Endothelial cell of umbilical vein (primary cell): ENCODE data around the gene SRPX2. TPM values are rescaled to one million over a fixed set of nuclear protein-coding genes. Genes with fewer than 3 reads are reported as not detected.

ENCODE experiments used
- BruUV-seq: library from RNA; stranded (reverse); fragments of 400-500 nt; replicated peaks from 2 replicates; lab custom pipeline; 2021; lab: Mats Ljungman, UMichigan
- CTCF ChIA-PET: fragments of 300-600, 350-600 bp; sonication (Branson Sonifier 250); formaldehyde crosslinking; loops from one replicate; lab custom pipeline; 2021; ENCODE audit warnings: antibody characterized with exemption, inconsistent platforms; lab: Charles Lee
- POLR2A ChIA-PET: fragments of 300-600, 350-600 bp; sonication (Branson Sonifier 250); formaldehyde crosslinking; loops from one replicate; lab custom pipeline; 2021; ENCODE audit warnings: antibody characterized with exemption, inconsistent platforms; lab: Charles Lee
- DNase-seq: peaks from one replicate; pipeline ENCODE4 v3.0.0-alpha.2; 2011; ENCODE audit warnings: low read depth, low spot score
- FAIRE-seq: peaks from 2 replicates; lab custom pipeline; 2011; peaks lifted over from hg19 to GRCh38; lab: Jason Lieb, UNC
- H2AFZ ChIP-seq: 2 replicates; pipeline ENCODE4 v1.6.0; 2012; ENCODE audit warnings: low read depth, low read length, control low read depth, inconsistent platforms
- H3K27ac ChIP-seq: 2 replicates; pipeline ENCODE4 v1.5.1; 2011; ENCODE audit warnings: low read depth, mild to moderate bottlenecking, control low read depth, low read length, moderate library complexity; ENCODE audit not compliant: insufficient read depth
- H3K27me3 ChIP-seq, 2 experiments: 2 replicates each; pipeline versions ENCODE4 v1.6.0 to v1.6.1; 2011; ENCODE audit warnings: low read length in 2 of 2, mixed read lengths in 1 of 2; ENCODE audit not compliant: control insufficient read depth in 2 of 2, insufficient read depth in 2 of 2
- H3K36me3 ChIP-seq, 2 experiments: 2 replicates in 1 of 2; 3 replicates in 1 of 2; pipeline ENCODE4 v1.5.1; 2011; ENCODE audit warnings: low read length in 2 of 2, mild to moderate bottlenecking in 1 of 2, moderate library complexity in 1 of 2; ENCODE audit not compliant: control insufficient read depth in 2 of 2, insufficient read depth in 2 of 2; ENCODE audit errors: extremely low read depth in 1 of 2
- H3K4me1 ChIP-seq: 3 replicates; pipeline ENCODE4 v1.5.1; 2011; ENCODE audit warnings: mild to moderate bottlenecking, low read length; ENCODE audit not compliant: control insufficient read depth, insufficient read depth; ENCODE audit errors: extremely low read depth
- H3K4me2 ChIP-seq: 2 replicates; pipeline ENCODE4 v1.6.1; 2011; ENCODE audit warnings: low read length, control low read depth, mixed read lengths; ENCODE audit not compliant: insufficient read depth
- H3K4me3 ChIP-seq, 3 experiments: fragments of 200-600 bp in 1 of 3; sonication (generic), shearing (Covaris generic) in 1 of 3; replicated peaks in 1 of 3; 2 replicates each; pipeline ENCODE4 v1.5.1; 2011 to 2016; ENCODE audit warnings: control low read depth in 3 of 3, low read length in 3 of 3, mild to moderate bottlenecking in 2 of 3, inconsistent platforms in 1 of 3, low read depth in 1 of 3, moderate library complexity in 1 of 3; ENCODE audit not compliant: insufficient read depth in 1 of 3
- H3K79me2 ChIP-seq: 2 replicates; pipeline ENCODE4 v1.6.0; 2012; ENCODE audit warnings: low read length, inconsistent platforms; ENCODE audit not compliant: control insufficient read depth, insufficient read depth
- H3K9ac ChIP-seq: replicated peaks from 2 replicates; pipeline ENCODE3; 2011; ENCODE audit warnings: low read length, control low read depth; ENCODE audit not compliant: insufficient read depth; ENCODE audit errors: extremely low read depth
- H3K9me1 ChIP-seq: replicated peaks from 3 replicates; pipeline ENCODE4 v1.6.0; 2011; ENCODE audit warnings: mild to moderate bottlenecking, low read length; ENCODE audit not compliant: control insufficient read depth, insufficient read depth; ENCODE audit errors: extremely low read depth
- H3K9me3 ChIP-seq: replicated peaks from 2 replicates; pipeline ENCODE4 v1.5.1; 2012; ENCODE audit warnings: low read length, inconsistent platforms; ENCODE audit not compliant: control insufficient read depth, insufficient read depth
- H4K20me1 ChIP-seq: replicated peaks from 2 replicates; pipeline ENCODE3; 2011; ENCODE audit warnings: mild to moderate bottlenecking, low read length; ENCODE audit not compliant: control insufficient read depth, insufficient read depth; ENCODE audit errors: extremely low read depth
- EZH2 ChIP-seq: IDR thresholded peaks from 2 replicates; pipeline ENCODE4 v1.6.1; 2012; ENCODE audit warnings: borderline replicate concordance, low read depth, mild to moderate bottlenecking, moderate library complexity, low read length, inconsistent platforms; ENCODE audit not compliant: severe bottlenecking
- FOS ChIP-seq: IDR thresholded peaks from 2 replicates; pipeline ENCODE4 v1.6.1; 2011; ENCODE audit warnings: mild to moderate bottlenecking, low read length, moderate library complexity, borderline replicate concordance; ENCODE audit not compliant: insufficient read depth
- GATA2 ChIP-seq: IDR thresholded peaks from 2 replicates; pipeline ENCODE4 v1.7.0; 2011; ENCODE audit warnings: low read depth, mild to moderate bottlenecking, moderate library complexity, mixed read lengths, low read length; ENCODE audit not compliant: insufficient read length, insufficient read depth
- JUN ChIP-seq: IDR thresholded peaks from 2 replicates; pipeline ENCODE4 v1.6.1; 2011; ENCODE audit warnings: borderline replicate concordance, low read depth; ENCODE audit not compliant: insufficient read length, insufficient read depth
- MYC ChIP-seq: IDR thresholded peaks from one replicate; pipeline ENCODE4 v1.6.1; 2011; ENCODE audit warnings: mild to moderate bottlenecking, low read depth, low read length
- POLR2A ChIP-seq: IDR thresholded peaks from 2 replicates; pipeline ENCODE4 v1.6.1; 2012; ENCODE audit warnings: low read depth, mild to moderate bottlenecking, control low read depth, low read length
- POLR2AphosphoS5 ChIP-seq: IDR thresholded peaks from 2 replicates; pipeline ENCODE4 v1.6.1; 2012; ENCODE audit warnings: low read depth, mild to moderate bottlenecking, control low read depth, low read length, moderate library complexity; ENCODE audit not compliant: insufficient read depth
- dilution Hi-C: fragments of 300-500 bp; cut with MboI; formaldehyde crosslinking; loops from one replicate; pipeline ENCODE4 v1.15.0; 2019; ENCODE audit warnings: low sequenced_read_pairs; ENCODE audit not compliant: extremely low pct_ligation_motif_present
- intact Hi-C: fragments of 100-400 bp; cut with micrococcal nuclease; formaldehyde crosslinking; loops from one replicate; pipeline ENCODE4 v1.10.0; 2022
- polyA plus RNA-seq, 4 experiments: library from polyadenylated mRNA; depleted of rRNA in 3 of 4; stranded (reverse) in 3 of 4; unstranded in 1 of 4; fragments of >200 nt; gene quantifications; 2 replicates each; pipeline versions ENCODE4 v1.2.1 to v1.2.3, GENCODE V29; 2011 to 2012; ENCODE audit warnings: missing spikeins in 1 of 4
- total RNA-seq: library from RNA; stranded (reverse); gene quantifications from 2 replicates; pipeline ENCODE4 v1.2.3, GENCODE V29; 2021
- TF ChIP-seq, protein P1 (sequence below), 2 donors: IDR thresholded peaks; 1 replicate in 1 of 2; 2 replicates in 1 of 2; pipeline ENCODE4 v1.5.1; 2011; ENCODE audit warnings: low read length in 2 of 2, mild to moderate bottlenecking in 2 of 2, moderate library complexity in 2 of 2, control low read depth in 1 of 2, inconsistent platforms in 1 of 2, low read depth in 1 of 2; ENCODE audit not compliant: insufficient read depth in 1 of 2; ENCODE audit errors: extremely low read depth in 1 of 2
- TF ChIP-seq, protein P2 (sequence below): IDR thresholded peaks from 2 replicates; pipeline ENCODE4 v1.6.1; 2011; ENCODE audit not compliant: insufficient read depth, insufficient read length

The SRPX2 gene
- total and polyA plus RNA-seq, 2 donors (not counting 3 experiments of a cell fraction or from before 2014, with no cell fraction given), result 124 to 265 TPM

DNA sequence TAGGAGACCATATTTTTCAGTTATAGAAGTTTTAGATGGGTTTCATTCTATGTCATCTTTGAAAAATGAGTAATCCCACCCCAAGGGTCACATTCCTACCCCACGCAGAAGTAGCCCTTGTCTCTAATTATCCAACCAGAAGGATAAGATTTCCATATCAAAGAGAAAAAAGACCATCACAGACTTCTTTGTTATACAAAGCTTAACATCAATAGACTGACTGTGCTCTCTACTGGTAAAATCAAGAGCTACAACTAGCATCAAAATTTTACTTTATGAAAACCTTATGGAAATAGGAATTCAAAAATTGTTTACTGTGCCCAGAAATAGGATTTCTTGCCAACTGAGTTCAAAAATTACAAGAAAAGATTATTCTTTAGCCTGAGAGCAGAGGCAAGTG lies 34.4 kb upstream of the SRPX2 start:
- CTCF ChIA-PET, result interaction anchor here (1.0 to 2.1 kb wide), 8 partner anchors 27 to 196 kb away, joined by 3 to 27 read pairs (median 6); partner anchors contain the start of gene TSPAN6
- Histone ChIP-seq H3K4me2 (no peak overlapping the region), H3K9me1 (no peaks in the 10 kb centered on the region), H3K9ac (no peak overlapping the region), H3K4me3 (no peak overlapping the region), H3K79me2 (no peaks in the 10 kb centered on the region), H3K27ac (no peak overlapping the region), H3K27me3 (no peaks in the 10 kb centered on the region), H3K9me3 (no peaks in the 10 kb centered on the region), H3K36me3 (no peaks in the 10 kb centered on the region), H4K20me1 (no peaks in the 10 kb centered on the region), H2AFZ (no peak overlapping the region), H3K4me1 (no peaks in the 10 kb centered on the region)
- BruUV-seq, result no TSS peak
- intact Hi-C loops (no loop called here), dilution Hi-C loops (no loop called here)
- FAIRE-seq, result no peak
- DNase-seq, result peak; percentile 2
- POLR2A ChIA-PET, result no interaction called here
- TF ChIP-seq, protein P1, sequence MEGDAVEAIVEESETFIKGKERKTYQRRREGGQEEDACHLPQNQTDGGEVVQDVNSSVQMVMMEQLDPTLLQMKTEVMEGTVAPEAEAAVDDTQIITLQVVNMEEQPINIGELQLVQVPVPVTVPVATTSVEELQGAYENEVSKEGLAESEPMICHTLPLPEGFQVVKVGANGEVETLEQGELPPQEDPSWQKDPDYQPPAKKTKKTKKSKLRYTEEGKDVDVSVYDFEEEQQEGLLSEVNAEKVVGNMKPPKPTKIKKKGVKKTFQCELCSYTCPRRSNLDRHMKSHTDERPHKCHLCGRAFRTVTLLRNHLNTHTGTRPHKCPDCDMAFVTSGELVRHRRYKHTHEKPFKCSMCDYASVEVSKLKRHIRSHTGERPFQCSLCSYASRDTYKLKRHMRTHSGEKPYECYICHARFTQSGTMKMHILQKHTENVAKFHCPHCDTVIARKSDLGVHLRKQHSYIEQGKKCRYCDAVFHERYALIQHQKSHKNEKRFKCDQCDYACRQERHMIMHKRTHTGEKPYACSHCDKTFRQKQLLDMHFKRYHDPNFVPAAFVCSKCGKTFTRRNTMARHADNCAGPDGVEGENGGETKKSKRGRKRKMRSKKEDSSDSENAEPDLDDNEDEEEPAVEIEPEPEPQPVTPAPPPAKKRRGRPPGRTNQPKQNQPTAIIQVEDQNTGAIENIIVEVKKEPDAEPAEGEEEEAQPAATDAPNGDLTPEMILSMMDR (IDR thresholded peaks at IDR 0.05; ENCODE audit: extremely low read depth in 1 of 2, insufficient read depth in 1 of 2, low read depth in 1 of 2, low read length in 2 of 2), result peak in 1 of 2 donors; percentile 1
- TF ChIP-seq GATA2, result no peak

DNA sequence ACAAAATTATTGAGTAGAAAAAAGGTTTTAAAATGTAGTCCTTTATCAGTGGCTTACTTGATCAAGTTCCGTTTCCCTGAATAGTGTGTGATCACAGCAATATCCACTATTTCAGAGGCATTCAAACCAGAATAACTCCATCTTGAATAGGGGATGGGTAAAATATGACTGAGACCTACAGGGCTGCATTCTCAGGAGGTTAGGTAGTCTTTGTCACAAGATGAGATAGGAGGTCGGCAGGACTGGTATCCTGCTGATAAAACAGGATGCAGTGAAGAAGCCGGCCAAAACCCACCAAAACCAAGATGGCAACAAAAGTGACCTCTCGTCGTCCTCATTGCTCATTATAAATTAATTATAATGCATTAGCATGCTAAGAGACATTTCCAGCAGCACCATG lies 32.0 kb upstream of the SRPX2 start:
- dilution Hi-C loops, result no loop called here
- BruUV-seq, result no TSS peak
- FAIRE-seq, result no peak

More for the DNA sequence above, 32.0 kb upstream of the SRPX2 start:
- Histone ChIP-seq H3K4me1 (peaks cover 2% of the 10 kb centered on the region), H3K9me1 (no peaks in the 10 kb centered on the region), H3K9me3 (no peaks in the 10 kb centered on the region), H4K20me1 (no peaks in the 10 kb centered on the region), H3K79me2 (no peaks in the 10 kb centered on the region), H2AFZ (no peak overlapping the region), H3K4me3 (no peak overlapping the region), H3K36me3 (no peaks in the 10 kb centered on the region), H3K4me2 (no peak overlapping the region), H3K27ac (no peak overlapping the region), H3K9ac (no peak overlapping the region), H3K27me3 (no peaks in the 10 kb centered on the region)
- ChIA-PET POLR2A (no interaction called here), CTCF (no interaction called here)
- TF ChIP-seq, protein P1 (IDR thresholded peaks at IDR 0.05; ENCODE audit: extremely low read depth in 1 of 2, insufficient read depth in 1 of 2, low read depth in 1 of 2, low read length in 2 of 2), result no peak
- no peak for TF ChIP-seq FOS
- TF ChIP-seq POLR2A, result no peak
- TF ChIP-seq, protein P2, sequence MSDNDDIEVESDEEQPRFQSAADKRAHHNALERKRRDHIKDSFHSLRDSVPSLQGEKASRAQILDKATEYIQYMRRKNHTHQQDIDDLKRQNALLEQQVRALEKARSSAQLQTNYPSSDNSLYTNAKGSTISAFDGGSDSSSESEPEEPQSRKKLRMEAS, result no peak
- no peak for TF ChIP-seq POLR2AphosphoS5
- TF ChIP-seq EZH2, result no peak
- no peak for TF ChIP-seq JUN
- TF ChIP-seq GATA2, result no peak
- no peak for TF ChIP-seq MYC
- no peak for DNase-seq
- intact Hi-C loops, result no loop called here
